NCI-H226 (cell line): Measurements from ENCODE around the gene PMM1.
"Not testable (repeated sequence)": the region's sequence is repeated elsewhere in the genome, so short reads cannot be mapped to it uniquely, and the experiment has no call there.

Source experiments
- DNase-seq: peaks from one replicate; pipeline ENCODE4 v3.0.0-alpha.2; 2015

PMM1 gene

DNA sequence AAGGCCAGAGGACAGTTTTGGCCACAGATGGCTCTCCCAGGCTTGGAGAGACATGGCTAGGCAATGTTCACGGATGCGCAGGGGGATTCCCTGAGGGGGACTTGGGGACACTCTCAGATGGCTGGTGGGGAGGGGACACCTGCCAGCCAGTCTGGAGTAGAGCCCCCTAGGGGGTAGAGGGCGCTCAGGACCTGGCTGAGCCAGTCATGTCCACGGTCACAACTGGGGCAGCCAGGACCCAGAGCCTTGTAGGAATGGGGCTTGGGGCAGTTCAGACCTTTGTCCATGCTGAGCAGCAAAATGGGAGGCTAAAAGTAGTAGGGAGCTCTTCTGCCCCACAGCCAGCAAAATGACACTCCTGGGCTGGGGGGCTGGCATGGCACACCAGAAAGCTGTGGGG, 27.2 kb downstream of the PMM1 start:
- DNase-seq = no peak

DNA sequence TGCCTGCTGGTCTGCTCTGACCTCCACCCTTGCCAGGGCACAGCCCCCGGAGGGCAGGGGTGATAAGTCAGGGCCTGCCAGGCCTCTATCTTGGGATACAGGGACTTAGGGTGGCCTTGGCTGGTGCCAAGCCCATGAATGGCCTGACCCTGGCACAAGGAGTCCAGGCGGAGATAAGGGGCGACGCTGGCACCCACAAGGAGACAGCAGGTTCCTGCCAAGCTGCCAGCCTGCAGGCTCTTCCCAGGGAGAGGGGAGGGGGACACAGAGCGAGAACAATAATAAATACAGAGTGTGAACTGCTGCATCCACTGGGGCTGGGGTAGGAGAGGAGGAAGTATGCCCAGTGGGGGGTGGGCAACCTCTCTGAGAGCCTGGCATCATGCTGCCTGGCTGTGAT, 27.9 kb downstream of the PMM1 start:
- no peak for DNase-seq

DNA sequence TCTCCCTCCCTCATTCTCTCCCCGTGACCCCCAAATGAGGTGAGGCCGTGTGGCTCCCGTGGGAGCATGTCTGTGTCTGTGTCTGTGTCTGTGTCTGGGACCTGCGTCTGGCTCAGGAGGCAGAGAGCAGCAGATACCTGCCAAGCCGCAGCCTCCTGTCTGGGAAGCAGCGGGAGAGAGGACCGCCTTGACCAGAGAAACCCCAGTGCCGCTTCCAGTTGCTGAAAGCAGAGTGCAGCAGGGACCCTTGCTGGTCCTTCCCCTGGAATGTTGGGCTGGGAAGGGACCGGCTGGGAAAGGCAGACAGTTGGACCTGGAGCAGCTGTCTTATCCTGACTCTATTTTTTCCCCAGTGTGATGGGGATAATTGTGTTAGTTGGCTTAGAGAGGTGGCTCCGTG, 28.3 kb downstream of the PMM1 start:
- no peak for DNase-seq

DNA sequence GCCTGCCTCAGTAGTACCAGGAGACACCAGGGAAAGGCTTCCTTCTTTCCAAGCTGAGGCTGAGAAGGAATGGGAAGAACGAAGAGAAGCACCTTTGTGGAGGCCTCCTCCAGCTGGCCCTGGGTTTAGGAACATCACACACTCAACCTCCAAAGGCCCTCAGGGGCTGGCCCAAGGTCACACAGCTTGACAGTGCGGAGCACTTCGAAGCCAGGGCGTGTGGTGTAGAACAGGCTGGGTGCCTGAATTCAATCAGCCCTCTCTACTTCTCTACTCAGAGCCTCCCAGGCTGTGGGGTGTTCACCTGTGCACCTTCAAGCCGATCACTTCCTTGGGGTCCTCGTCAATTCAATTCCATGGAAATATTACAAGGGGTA, 29.6 kb downstream of the PMM1 start:
- no peak for DNase-seq

DNA sequence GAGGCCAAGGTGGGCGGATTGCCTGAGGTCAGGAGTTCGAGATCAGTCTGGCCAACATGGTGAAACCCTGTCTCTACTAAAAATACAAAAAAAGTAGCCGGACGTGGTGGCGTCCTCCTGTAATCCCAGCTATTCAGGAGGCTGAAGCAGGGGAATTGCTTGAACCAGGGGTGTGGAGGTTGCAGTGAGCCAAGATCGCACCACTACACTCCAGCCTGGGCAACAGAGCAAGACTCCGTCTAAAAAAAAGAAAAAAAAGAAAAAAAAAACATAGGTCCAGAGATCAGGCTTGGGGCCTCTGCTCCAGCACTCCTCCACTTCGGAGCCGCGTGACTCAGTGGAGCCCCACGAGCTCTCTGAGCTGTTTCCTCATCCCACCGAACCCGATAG, 31.4 kb downstream of the PMM1 start:
- not testable (repeated sequence) for DNase-seq

DNA sequence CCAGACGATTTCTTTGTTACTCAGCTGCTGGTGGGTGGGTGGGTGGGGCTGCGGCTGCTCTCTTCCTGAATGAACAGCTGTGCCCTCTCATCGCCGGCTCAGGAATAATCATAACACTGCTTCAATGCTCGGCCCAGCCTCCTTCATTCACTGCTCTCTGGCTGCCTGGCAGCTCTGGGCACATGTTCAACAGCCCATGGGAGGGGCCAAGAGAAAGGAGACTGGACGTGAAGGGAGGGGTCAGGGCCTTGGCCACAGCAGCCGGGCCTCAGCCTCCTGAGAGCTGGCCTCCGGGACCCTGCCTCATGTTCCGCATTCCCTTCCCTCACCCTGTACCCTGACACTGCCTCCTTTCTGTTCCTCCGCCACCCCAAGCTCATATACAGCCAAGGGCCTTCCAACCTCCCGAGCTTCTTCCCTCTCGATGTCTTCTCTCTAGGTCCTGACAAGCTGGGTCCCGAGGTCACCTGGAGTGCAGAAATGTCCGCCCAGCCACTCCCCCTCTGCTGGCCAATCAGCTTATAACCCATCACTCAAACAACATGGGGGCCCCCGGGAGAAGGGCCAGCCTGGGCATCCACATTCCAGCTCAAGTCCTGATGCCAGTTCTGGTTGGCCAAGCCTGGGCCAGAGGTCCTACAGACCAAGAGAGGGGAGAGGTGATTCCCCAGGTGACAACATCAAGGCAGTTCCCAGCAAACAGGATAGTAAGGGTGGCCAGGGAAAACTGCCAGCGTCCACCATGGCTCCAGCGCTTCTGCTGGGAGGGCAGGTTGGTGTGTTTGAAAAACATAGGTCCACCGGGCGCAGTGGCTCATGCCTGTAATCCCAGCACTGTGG, 32.0 kb downstream of the PMM1 start:
- no peak for DNase-seq

DNA sequence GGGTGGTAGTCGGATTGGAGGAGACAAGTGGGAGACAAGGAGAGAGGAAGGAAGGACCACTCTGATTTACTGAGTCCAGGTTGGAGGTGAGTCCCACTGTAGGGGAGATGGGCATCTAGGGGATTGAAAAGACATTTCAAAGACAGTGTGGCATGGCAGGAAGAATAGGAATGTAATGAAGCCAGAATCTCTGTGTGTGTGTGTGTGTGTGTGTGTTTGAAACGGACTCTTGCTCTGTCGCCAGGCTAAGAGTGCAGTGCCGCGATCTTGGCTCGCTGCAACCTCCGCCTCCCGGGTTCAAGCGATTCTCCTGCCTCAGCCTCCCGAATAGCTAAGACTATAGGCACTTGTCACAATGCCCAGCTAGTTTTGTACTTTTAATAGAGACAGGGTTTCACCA, 33.1 kb downstream of the PMM1 start:
- DNase-seq = no peak

DNA sequence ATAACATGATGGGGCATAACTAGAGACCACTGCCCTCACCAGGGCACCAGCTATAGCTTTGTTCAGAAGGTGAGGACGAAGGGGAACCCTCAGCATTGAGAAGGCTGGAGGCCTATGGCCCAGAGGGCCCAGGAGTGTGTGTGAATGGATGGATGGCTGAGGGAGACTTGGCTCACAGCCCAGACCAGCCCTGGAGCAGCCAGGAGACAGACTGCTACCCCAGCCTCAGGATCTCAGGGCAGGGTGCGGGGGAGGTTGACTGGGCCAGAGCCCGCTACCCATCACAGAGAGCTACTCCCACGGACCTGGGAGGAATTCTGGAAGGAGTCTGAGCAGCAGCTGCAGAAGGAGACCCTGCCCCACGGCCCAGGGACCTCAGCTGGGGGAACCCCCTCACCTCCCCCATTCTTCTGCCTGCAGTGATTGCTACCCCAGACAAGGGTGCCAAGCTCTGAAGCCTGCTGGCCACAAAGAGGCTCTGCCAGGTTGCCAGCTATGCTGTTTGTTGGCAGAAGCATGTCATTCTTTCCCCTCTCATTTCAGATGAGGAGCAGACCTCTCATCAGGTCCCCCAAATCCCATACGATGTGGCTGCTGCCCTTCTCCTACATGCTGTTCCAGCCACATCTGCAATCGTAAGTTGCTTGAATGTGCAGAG, 34.2 kb downstream of the PMM1 start:
- no peak for DNase-seq

DNA sequence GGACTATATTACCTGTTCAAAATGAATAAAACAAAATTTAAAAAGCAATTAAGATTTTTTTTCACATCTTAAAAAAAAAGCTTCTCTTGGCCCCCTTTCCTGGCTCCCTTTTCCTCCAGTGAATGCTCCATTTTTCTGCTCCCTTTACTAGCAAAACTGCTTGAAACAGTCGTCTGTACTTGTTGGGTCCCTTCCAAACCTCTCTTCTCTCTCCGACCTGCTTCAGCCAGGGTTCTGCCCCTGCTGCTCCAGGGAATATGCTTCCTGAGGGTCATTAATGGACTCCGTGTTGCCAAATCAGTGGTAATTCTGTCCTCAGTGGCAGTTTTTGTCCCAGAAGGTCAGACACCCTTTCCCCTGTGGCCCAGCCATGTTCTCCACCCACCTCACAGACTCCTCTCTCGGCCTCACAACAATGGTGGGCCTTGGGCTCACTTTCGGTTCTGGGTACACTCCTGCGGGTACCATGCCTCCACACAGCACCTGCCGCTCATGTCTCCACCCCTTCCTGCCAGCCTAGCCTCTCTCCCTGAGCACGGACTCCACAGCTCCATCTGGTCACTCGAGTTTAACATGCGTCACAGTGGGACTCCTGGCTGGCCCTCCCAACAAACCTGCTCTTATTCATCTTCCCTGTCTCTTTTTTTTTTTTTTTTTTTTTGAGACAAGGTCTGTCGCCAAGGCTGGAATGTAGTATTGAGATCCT, 37.6 kb downstream of the PMM1 start:
- no peak for DNase-seq

DNA sequence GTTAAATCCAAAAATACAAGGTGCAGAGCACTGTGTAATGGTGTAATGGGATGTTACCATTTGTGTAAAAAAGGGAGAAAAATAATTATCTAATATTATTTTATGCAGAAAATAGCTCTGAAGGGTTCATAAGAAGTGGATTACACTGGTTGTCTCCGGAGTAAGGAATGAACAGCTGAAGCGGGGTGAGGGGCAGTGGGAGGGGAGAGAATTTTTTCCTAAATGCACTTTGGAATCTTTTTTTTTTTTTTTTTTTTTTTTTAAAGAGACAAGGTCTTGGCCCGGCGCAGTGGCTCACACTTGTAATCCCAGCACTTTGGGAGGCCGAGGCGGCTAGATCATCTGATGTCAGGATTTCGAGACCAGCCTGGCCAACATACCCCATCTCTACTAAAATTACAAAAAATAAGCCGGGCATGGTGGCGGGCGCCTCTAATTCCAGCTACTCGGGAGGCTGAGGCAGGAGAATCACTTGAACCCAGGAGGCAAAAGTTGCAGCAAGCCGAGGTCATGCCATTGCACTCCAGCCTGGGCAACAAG, 38.6 kb downstream of the PMM1 start:
- DNase-seq = no peak

DNA sequence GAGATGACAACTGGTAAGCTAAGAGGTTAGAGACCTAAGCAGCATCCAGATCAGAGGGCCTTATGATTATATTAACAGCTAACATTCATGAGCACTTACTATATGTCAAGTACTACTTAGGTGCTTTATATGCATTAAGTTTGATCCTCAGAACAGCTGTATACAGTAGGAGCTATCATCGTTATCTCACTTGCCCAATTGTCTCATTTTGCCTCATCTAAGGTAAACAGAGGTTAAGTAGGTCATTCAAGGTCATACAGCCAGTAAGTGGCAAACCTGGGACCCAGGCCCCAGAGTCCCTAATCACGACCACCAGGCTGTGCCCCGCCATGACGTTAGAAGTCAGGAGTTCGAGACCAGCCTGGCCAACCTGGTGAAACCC, 40.8 kb downstream of the PMM1 start:
- no peak for DNase-seq

DNA sequence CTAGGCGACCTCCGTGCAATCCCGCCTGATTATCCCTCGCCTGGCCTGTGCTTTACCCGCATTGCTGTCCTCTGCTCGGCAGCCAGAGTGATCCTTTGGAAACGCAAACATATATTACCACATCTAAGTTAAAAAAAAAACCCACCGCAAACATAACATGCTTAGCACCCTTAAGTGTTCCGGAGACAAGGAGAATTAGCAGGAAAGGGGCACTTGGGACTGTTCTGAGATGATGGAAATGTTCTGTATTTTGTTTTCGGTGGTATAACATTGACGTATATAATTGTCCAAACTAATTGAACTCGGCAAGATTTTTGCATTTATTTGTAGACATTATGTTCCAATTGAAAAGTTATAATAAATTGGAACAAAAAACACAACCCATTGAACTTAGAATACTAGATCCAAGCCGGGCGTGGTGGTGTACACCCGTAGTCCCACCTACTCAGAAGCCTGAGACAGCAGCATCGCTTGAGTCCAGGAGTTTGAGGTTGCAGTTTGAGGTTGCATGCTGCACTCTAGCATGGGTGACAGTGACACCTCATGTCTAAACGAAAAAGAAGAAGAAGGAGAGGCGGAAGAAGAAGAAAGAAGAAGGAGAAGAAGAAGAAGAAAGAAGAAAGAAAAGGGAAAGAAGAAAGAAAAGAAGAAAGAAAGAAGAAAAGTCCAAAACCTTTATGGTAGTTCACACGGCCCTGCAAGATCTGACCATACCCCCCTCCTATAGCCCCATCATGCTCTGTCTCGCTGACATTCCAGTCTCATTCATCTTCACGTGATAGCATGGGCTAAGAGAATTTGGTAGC, 44.8 kb downstream of the PMM1 start:
- DNase-seq = no peak

DNA sequence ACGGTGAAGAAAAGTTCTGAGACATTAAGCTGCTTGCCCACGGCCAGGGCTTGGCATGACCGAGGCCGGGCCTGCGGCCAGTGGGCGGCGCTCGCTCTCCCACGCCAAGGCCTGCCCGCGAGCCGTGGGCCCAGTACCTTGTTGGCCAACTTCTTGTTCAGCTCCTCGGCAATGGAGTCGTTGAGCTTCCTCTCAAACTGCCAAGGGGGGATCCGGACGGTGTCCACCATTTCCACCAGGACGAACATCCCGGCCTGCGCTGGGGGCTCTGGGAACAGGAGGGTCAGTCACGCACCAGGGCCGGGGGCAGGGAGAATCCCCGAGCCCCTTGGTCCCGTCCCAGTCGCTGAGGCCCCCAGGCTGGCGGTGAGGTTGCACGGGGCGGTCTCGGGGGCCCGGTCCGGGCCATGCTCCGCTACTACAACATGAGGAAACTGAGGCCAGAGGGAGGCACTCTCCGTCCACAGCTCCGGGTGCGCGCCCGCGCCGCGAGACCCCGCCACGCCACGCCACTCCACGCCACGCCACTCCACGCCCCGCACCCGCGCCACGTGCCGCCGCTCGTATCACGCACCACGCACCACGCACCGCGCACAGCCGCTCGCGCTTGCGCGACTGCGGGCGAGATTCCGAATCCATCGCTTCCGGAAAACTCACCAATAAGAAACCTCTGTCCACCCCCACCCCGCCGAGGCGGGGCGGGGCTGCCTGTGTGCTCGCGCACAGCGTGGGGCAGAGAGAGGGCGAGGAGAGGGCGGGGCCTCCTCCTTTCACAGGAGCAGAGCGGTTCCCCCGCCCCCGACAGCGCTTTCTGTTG, 45.6 kb downstream of the PMM1 start, which contains the start of gene POLR3H:
Gene POLR3H (minus strand): TSS at position 617 of the 817 bp plus-strand sequence. CDS start 369 bp downstream, at position 248.
- DNase-seq = peak; percentile 84

DNA sequence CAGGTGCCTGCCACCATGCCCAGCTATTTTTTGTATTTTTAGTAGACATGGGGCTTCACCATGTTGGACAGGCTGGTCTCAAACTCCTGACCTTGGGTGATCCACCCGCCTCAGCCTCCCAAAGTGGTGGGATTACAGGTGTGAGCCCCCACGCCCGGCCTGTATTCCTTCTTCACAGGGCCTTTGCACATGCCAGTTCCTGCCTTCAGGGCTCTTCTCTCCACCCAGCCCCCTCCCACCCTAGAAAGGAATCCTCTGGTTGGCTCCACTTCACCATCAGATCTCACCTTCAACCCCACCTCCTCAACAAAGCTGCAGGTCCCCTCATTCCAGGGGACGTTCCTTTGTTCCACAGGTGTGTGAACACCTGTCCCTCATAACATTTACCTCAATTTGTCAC, 47.4 kb downstream of the PMM1 start:
- DNase-seq = no peak

DNA sequence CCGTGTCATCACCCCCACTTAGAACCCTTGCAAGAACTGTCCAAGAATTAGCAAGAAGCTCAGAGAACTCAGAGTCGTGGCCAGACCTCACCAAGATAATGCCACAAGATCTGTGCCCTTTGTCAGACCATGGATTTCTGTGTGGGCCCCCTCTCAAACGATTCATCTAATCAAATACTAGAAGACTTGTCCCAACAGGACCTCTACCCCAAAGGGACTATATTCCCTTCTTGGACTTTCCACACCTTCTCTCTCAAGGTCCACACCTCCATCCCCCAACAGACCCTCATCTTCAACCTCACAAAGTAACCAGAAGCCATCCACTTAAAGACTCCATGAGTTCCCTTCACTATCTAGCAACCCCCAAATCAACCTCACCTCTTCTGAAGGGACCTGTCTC, 48.2 kb downstream of the PMM1 start:
- no peak for DNase-seq

DNA sequence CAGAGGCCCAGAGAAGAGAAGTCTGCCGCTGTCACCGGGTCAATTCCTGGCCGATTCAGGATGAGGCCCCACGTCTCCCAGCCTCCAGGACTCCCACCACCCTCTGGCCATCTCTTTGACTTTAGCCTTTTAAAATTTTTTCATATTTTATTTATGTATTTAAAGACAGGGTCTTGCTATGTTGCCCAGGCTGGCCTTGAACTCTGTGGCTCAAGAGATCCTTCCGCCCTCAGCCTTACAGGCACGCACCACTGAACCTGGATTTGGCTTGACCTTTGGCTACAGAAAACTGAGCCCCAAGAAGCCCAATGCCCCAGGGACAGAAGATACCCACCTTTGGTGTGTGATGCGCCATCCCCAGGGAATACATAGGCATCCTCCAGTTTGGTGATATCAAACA, 49.3 kb downstream of the PMM1 start:
- no peak for DNase-seq

DNA sequence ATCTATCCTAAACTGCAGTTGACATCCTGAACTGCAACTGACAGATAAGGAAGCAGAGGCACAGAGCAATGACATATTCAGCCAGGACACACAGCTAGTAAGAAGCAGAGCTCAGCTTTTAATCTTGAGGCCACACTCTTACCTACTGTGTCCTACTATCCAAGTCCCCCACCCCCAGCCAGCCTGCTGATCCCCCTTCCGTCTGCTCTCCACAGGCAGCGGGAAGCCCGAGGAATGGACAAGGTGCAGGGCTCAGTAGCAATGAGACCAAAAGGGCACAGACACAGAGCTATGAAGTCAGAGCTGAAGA, 49.7 kb downstream of the PMM1 start:
- DNase-seq = no peak

DNA sequence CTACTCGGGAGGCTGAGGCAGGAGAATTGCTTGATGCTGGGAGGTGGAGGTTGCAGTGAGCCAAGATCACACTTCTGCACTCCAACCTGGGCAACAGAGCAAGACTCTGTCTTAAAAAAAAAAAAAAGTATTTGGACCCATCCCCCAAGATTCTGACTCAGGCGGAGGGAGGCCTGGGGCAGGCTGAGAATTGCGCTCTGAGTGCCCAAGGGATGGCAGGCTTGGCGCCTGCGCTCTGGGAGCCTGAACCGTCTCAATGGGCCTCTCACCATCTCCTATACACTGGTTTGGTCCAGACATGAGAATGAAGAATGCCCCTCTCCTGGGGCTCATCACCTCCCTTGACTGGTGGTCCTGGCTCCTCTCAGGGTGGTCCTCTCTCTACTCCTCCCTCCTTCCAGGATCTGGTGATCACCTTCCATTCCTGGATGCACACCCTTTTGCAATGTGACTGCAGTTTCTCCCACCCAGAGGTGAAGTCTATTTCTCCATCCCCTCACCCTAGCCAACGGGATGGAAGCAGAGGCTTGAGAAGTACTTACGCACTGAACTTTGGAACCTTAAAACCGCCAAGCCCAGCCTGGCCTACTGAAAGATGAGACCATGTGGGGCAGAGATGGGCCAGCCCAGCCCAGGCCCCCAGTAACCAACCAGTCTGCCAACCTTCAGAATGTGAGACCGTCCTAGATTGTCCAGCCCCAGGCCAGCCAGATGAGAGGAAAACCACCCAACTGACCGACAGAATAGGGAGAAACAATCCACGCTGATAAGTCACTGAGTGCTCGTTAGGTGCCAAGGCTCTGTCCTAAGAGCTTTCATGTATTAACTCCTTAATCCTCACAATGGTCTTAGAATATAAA, 50.3 kb downstream of the PMM1 start:
- no peak for DNase-seq

DNA sequence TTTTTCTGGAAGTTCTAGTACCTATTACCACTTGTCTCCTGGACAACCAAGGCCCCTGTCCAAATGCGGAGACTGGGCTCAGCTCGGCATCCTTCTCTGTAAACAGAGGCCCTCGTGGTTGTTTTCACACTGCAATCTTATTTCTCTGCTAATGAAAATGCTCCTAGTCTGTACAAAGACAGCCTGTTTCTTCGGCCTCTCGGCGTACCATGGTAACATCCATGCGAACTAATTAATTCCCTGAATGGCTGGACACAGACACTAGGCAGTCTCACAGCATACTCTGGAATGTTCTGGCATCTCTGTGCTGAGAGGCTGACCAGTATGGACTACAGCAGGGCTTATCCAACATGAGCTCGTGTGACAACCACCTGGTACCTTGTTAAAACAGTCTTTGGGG, 51.1 kb downstream of the PMM1 start:
- no peak for DNase-seq

DNA sequence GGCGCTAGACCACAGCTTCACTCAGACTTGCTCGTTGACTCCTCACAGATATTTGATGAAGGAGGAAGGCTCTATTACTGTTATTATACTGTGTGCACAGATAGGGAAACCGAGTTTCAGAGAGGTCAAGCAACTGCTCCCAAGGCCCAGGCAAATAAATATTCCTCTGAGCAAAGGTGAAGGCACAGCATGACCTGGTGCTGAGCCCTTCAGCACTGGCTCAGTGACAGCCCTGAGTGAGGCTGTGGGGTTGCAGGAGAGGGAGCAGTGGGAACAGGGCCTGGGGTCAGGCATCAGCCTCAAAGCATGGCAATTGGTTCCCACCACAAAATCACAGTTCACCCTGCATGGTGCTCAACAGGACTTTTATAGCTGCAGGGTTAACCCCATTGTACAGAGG, 52.4 kb downstream of the PMM1 start:
- no peak for DNase-seq

DNA sequence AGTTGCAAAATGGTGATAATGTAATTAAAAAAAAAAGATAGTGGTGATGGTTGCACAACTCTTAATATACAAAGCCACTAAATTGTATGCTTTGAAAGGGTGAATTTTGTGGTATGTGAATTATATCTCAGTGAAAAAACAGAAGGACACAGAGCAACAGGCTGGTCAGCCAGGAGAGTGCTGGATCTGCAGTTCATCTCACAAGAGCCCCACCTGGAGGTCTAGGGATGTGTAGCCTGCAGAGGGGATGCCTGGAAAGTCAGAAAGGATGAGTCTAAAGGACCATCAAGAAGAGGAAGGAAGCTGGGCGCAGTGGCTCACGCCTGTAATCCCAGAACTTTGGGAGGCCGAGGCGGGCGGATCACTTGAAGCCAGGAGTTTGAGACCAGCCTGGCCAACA, 54.4 kb downstream of the PMM1 start:
- no peak for DNase-seq
